Ovary (tissue), 10 donors: ENCODE measurements around the gene EHD3. TPM values are rescaled to one million over a fixed set of nuclear protein-coding genes. Genes with fewer than 3 reads are reported as not detected.

ENCODE experiments used
- DNase-seq, 5 donors: peaks; one replicate each; pipeline ENCODE4 v3.0.0-alpha.2; 2019 to 2020
- H3K27ac ChIP-seq, 2 donors: fragments of 200-600 bp; one replicate each; pipeline versions ENCODE4 v1.5.1 to v1.8.0; 2019 to 2022
- H3K27me3 ChIP-seq: fragments of 200-600 bp; one replicate; pipeline ENCODE4 v1.8.0; 2022
- H3K36me3 ChIP-seq: fragments of 200-600 bp; sonication (generic); one replicate; pipeline ENCODE4 v1.5.1; 2019
- H3K4me1 ChIP-seq: one replicate; pipeline ENCODE4 v1.8.1; 2013; ENCODE audit warnings: mild to moderate bottlenecking, moderate library complexity; ENCODE audit not compliant: insufficient read depth
- H3K4me3 ChIP-seq: fragments of 200-600 bp; sonication (generic); one replicate; pipeline ENCODE4 v1.5.1; 2017
- H3K9me3 ChIP-seq, 2 donors: fragments of 200-600 bp in 1 of 2; sonication (generic) in 1 of 2; one replicate each; pipeline versions ENCODE4 v1.5.1 to v1.8.1; 2013 to 2019; ENCODE audit warnings: mild to moderate bottlenecking in 1 of 2, moderate library complexity in 1 of 2
- CTCF ChIP-seq, 3 donors: fragments of 450-650 bp in 2 of 3; fragments of 200-600 bp in 1 of 3; IDR thresholded peaks; one replicate each; pipeline versions ENCODE4 v1.5.1 to v1.8.0; 2016 to 2022; ENCODE audit warnings: antibody characterized with exemption in 3 of 3, mild to moderate bottlenecking in 1 of 3
- EP300 ChIP-seq: sonication (generic); formaldehyde crosslinking; IDR thresholded peaks from one replicate; pipeline ENCODE4 v1.6.1; 2017; ENCODE audit warnings: antibody characterized with exemption
- POLR2A ChIP-seq: fragments of 450-650 bp; IDR thresholded peaks from one replicate; pipeline ENCODE4 v1.6.1; 2017; ENCODE audit warnings: antibody characterized with exemption, mild to moderate bottlenecking, moderate library complexity
- WGBS, 3 donors: extraction: QIAGEN DNeasy Blood & Tissue Kit in 1 of 3; methylation state at CpG; one replicate each; pipeline versions ENCODE4 v1.1.5 to v1.1.7; 2013 to 2017; 5-methylcytosine and 5-hydroxymethylcytosine counted together
- intact Hi-C, 4 donors: fragments of 100-400 bp; cut with DNase I; formaldehyde crosslinking; loops; one replicate each; pipeline versions ENCODE4 v1.11.0 to v1.15.1; 2022 to 2023
- long read RNA-seq, 3 donors: library from polyadenylated mRNA in 2 of 3; unstranded in 2 of 3; transcript quantifications; one replicate each; pipeline ENCODE4 v2.0.0 and lab custom pipeline, GENCODE V29; 2021 to 2026
- polyA plus RNA-seq, 2 donors: library from polyadenylated mRNA; stranded (reverse); fragments of 200-250 nt in 1 of 2; fragments of 350-450 nt in 1 of 2; fragmentation: Illumina TruSeq in 1 of 2; extraction: RNeasy Lipid Tissue Mini Kit (QIAGEN cat#74804) in 1 of 2; gene quantifications; one replicate each; pipeline ENCODE4 v1.2.3, GENCODE V29; 2013 to 2014
- total RNA-seq, 7 donors: library from RNA; depleted of rRNA in 2 of 7; stranded (reverse); fragments of >200 nt in 2 of 7; fragmentation: NEBNext Ultra II Directional in 3 of 7; extraction: Animal tissue kit (Norgen Biotek cat#: 25700) in 3 of 7; gene quantifications; one replicate each; pipeline versions ENCODE4 v1.1.0 to v1.2.4, GENCODE V29; 2016 to 2023
- donor health status: DM: no; HTN: no; CAD: no; lungs with moderate emphysema.
- donor health status: DM: no; HTN: no; CAD: no.
- donor health status: Bipolar disorder and iron deficiency.
- donor health status: DM: yes; HTN: yes; CAD: no.
- donor health status: DM: no; HTN: no; CAD: no.
- donor health status: DM: yes; HTN: yes; CAD: no.

EHD3 gene
- total RNA-seq (1 to 10 TPM; 2.9 to 5.8 (median 3.5) TPM), polyA plus RNA-seq (10 to 100 TPM in 1 of 2 donors, 1 to 10 TPM in 1; 2.8 to 10.6 TPM)
- long read RNA-seq, donor 1, full-length matches to known transcripts, result 6 of 12 reads
- long read RNA-seq, donor 1, partial matches to known transcripts, result 1 of 12 reads
- long read RNA-seq, donor 1, other reads (novel, unspliced or antisense), result 5 of 12 reads
- long read RNA-seq, donor 2, full-length matches to known transcripts, result 8 of 8 reads
- long read RNA-seq, donor 2, partial matches to known transcripts, result 0 of 8 reads
- long read RNA-seq, donor 2, other reads (novel, unspliced or antisense), result 0 of 8 reads
- long read RNA-seq, donor 3, full-length matches to known transcripts, result 25 of 28 reads
- long read RNA-seq, donor 3, partial matches to known transcripts, result 1 of 28 reads
- long read RNA-seq, donor 3, other reads (novel, unspliced or antisense), result 2 of 28 reads

DNA sequence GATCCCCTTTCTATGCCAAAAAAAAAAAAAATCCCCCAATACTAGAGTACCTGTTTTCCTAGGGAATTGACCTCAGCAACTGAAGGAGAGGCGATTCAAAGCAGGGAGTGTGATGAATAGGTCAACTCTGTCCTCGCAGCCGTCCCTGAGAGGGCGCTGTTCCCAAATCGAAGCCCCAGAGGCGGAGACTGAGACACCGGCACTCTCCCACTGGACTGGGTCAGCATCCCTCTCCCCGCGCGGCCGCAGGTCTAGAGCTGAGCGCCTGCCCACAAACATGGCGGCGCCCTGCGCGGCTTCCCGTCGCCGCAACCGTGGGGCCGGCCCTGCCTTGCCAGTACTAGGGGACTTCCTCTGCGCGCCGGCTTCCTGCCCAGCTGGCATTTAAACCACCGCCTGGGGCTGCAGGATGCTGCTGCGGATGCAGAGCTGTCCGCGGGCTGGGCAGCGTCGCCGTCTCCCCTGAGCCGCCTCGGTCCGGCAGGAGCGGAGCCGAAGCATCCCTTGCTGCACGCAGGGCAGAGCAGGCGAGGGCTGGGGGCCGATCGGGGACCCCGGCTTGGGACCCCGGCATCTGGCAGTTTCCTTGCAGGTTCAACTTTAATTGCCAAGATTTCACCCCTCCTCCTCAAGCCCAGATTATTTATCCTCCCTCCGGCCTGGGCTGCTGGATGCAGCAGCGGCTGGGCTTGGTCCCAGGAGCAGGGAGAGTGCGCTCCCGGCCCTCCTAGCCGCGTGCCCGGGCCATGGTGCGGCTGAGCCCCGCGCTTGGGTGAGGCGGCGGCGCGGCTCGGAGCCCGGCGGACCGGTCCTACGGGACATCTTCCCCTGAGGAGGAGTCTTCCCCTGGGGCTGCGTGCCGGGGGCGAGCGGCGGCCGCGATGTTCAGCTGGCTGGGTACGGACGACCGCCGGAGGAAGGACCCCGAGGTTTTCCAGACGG, at the start of gene EHD3:
EHD3 (plus strand) TSS at position 412 of the 942 bp plus-strand sequence; CDS start at position 882, 470 bp downstream.
- H3K36me3 ChIP-seq, result no peaks in the 10 kb centered on the region
- H3K4me3 ChIP-seq, result peak within 1 kb of the TSS; percentile 69
- peaks cover 2% of the 10 kb centered on the region for H3K4me1 ChIP-seq
- H3K9me3 ChIP-seq, result no peaks in the 10 kb centered on the region
- peak; percentile 72 to 89 (median 85) for DNase-seq
- H3K27me3 ChIP-seq, result no peaks in the 10 kb centered on the region
- TF ChIP-seq CTCF (IDR thresholded peaks at IDR 0.05) (peak in 2 of 3 donors; percentile 28 to 58), EP300 (no peak), POLR2A (no peak)
- 0 to 1% (median 1%) methylated on average over 51 to 74 of the region's 74 CpGs for WGBS, 3 donors
- intact Hi-C loops, result loop anchor here in 1 of 4 donors (10.0 kb wide), 1 partner anchor 101 kb away; no protein-coding TSS in a partner anchor
- no peak within 1 kb of the TSS for H3K27ac ChIP-seq

GRCh38 chr2:31187166-31187565, 46.8 kb upstream of the EHD3 start:
- intact Hi-C loops, result no loop called here
- Histone ChIP-seq H3K27ac (no peak overlapping the region), H3K9me3 (no peaks in the 10 kb centered on the region), H3K4me3 (no peak overlapping the region), H3K27me3 (no peaks in the 10 kb centered on the region), H3K36me3 (no peaks in the 10 kb centered on the region), H3K4me1 (no peaks in the 10 kb centered on the region)
- DNase-seq, result no peak
- WGBS, 3 donors, result 88 to 89% (median 89%) methylated on average over 4 of the region's 4 CpGs
- TF ChIP-seq POLR2A, result no peak
- no peak for TF ChIP-seq CTCF (IDR thresholded peaks at IDR 0.05)
- TF ChIP-seq EP300, result no peak

DNA sequence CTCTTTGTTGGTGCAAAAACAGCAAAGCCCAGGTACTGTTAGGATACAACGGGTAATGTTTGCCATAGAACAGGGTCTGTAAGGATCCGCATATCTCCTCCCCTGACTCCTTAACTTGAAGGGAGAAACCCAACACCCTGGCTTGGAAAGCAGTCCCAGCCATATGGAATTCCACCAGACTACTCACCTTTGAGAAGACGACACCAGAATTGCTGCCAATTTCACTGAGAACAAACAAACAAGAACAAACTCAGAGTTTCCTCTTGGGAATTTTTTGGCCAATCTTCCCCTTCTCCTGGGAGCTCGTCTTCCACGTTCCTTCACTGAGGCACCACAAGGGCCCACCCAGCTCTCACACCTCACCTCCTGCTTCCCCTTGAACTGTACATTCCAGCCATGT, 45.8 kb upstream of the EHD3 start:
- intact Hi-C loops, result no loop called here
- Histone ChIP-seq H3K4me3 (no peak overlapping the region), H3K9me3 (no peaks in the 10 kb centered on the region), H3K27ac (no peak overlapping the region), H3K36me3 (no peaks in the 10 kb centered on the region), H3K4me1 (no peaks in the 10 kb centered on the region), H3K27me3 (no peaks in the 10 kb centered on the region)
- TF ChIP-seq EP300 (no peak), POLR2A (no peak), CTCF (IDR thresholded peaks at IDR 0.05) (no peak)
- DNase-seq, result no peak
- 36 to 55% (median 37%) methylated on average over 5 of the region's 5 CpGs for WGBS, 3 donors

DNA sequence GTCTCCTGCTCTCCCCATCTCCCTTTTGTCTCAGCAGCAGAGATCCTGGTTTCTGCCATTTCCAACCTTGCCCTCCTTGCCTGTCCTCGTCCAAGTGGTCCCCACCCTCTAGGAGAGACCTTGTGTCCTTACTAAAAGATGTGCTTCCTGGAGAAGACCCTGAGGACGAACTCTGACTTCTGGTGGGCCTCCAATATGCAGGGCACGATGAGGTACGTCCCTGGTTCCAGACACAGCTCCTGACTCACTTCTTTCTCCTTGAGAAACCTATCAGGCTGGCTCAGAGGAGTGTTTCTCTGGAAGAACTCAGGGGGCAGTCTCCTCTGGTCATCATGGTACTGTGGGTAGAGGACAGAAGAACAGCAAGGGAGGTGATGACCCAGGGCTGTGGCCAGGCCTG, 44.8 kb upstream of the EHD3 start:
- 80 to 86% (median 83%) methylated on average over 4 of the region's 4 CpGs for WGBS, 3 donors
- intact Hi-C loops, result no loop called here
- Histone ChIP-seq H3K27ac (no peak overlapping the region), H3K36me3 (no peaks in the 10 kb centered on the region), H3K4me3 (no peak overlapping the region), H3K27me3 (no peaks in the 10 kb centered on the region), H3K9me3 (no peaks in the 10 kb centered on the region), H3K4me1 (no peaks in the 10 kb centered on the region)
- TF ChIP-seq CTCF (IDR thresholded peaks at IDR 0.05) (no peak), POLR2A (no peak), EP300 (no peak)
- DNase-seq, result no peak
